ENCODE data around the gene HOXC13.

HOXC13 gene

GRCh38 chr12:53971129-53971528 is 32.5 kb downstream of the HOXC13 start:
- DNase-seq, result no peak

GRCh38 chr12:53971686-53972085 is 33.1 kb downstream of the HOXC13 start:
- no peak for DNase-seq

GRCh38 chr12:53972152-53972702 is 33.6 kb downstream of the HOXC13 start:
- no peak for DNase-seq

GRCh38 chr12:53972722-53973235 is 34.1 kb downstream of the HOXC13 start, which contains the start of gene HOXC11:
TSS of gene HOXC11 (plus strand) at chr12:53973126. CDS start at chr12:53973242, 116 bp downstream.
- no peak for DNase-seq

DNA sequence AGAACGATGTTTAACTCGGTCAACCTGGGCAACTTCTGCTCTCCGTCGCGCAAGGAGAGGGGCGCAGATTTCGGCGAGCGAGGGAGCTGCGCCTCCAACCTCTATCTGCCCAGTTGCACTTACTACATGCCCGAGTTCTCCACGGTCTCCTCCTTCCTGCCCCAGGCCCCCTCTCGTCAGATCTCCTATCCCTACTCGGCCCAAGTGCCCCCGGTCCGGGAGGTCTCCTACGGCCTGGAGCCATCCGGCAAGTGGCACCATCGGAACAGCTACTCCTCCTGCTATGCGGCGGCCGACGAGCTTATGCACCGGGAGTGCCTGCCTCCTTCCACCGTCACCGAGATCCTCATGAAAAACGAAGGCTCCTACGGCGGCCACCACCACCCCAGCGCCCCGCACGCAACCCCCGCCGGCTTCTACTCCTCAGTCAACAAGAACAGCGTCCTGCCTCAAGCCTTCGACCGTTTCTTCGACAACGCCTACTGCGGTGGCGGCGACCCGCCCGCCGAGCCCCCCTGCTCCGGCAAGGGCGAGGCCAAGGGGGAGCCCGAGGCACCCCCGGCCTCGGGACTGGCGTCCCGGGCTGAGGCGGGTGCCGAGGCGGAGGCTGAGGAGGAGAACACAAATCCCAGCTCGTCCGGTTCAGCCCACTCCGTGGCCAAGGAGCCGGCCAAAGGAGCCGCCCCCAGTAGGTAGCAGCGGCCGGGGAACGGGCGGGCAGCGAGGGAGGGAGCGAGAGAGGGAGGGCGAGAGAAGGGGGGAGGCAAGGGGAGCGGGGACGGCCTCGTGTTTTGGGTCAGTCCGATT is 34.8 kb downstream of the HOXC13 start:
- DNase-seq, result no peak

DNA sequence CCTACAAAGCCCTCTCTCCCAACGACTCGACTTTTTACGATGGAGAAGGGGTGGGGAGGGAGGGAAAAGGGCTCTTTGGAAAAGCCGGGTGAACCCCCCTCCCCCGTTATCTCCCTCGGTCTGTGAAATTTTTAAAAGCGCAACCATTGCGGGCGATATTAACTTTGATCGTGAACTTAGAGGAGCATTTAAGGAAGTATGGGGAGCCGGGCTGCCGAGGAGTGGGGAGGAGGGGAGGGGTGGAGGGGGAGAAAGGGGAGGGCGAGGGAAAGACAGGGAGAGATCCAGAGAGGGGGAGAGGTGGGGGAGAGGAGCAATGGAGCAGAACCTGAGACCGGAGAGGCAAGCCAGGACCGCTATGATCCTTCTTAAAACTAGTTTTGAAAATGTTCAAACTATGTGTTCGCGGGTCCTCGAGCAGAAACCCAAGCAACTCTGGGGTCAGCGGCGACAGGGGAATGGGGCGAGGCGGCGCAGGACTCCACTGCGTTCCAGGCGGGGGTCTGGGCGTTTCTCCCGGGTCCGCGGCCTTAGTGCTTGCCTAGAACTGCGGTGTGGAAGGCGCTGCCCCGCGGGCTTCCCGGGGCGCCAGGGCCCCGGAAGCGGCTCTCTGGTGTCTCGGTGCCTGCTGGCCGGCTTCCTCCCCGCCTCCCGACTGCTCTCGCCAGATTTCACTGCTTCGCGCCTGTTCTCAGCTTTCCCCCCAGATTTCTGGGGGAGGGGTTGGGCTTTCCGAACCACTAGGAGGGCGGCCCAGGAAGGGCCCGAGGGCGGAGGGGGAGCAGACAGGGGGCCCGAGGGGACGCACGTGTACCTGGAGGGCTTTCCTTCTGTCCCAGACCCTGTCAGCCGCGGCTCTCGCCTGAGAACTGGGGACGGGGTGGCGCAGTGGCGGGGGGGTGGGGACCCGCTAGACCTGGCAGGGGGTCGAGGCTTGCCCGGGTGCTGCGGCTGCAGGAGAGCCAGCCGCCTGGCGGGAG is 35.7 kb downstream of the HOXC13 start, which contains the start of gene HOTAIR:
TSS of gene HOTAIR (minus strand) at position 871 of the 980 bp plus-strand sequence.
- no peak for DNase-seq

DNA sequence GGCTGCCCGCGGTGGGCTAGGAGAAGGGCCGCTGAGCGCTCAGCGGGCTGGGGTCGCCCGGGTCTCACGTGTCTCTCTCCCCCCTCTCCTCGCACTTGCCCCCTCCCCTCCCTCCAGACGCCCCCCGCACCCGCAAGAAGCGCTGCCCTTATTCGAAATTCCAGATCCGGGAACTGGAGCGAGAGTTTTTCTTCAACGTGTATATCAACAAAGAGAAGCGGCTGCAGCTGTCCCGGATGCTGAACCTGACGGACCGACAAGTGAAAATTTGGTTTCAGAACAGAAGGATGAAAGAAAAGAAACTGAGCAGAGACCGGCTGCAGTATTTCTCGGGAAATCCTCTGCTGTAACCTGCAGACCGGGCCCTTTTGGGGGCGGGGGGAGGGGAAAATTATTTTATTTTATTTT is 36.4 kb downstream of the HOXC13 start:
- DNase-seq, result no peak

GRCh38 chr12:53975479-53976152 is 37.0 kb downstream of the HOXC13 start:
- no peak for DNase-seq

- DNase-seq, result no peak
Measured at GRCh38 chr12:53976172-53976822, 37.7 kb downstream of the HOXC13 start.

DNA sequence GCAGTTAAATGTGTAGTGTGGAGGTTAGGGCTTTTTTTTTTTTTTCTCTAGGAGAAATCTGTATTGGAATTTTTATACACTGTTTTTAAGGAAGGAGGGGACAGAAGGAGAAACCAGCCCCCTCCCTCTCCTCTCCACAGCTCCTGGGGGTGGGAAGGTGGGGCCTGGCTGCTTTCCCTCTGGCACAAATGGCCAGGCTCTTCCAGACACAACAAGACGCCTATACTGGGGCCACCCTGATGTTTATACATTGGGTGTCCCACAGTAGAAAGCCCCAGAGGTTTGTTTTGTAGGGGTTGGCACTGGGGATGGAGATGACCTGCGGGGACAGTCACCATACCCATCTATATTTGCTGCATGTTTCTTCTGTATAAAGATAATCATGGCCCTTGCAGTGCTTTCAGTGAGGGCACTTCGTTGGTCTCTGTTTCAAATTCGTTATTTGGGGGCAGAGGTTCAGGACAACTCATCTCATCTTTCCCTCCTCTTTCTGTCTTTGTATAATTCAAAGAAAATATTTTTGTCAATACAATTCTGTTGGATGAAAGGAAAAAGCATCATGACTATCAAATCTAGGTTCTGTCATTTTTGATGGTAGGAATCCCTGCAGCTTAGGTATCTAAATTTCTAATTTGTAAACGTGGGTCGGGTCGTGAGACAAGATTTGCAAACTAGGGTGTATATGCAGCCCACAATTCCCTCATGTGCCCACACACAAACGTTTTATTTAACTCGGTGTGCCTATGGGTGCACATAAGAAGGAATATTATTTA is 38.4 kb downstream of the HOXC13 start:
- no peak for DNase-seq

- no peak for DNase-seq
Measured at GRCh38 chr12:53977596-53978445, 39.2 kb downstream of the HOXC13 start.

- DNase-seq, result no peak
Measured at GRCh38 chr12:53978477-53979356, 40.1 kb downstream of the HOXC13 start.

GRCh38 chr12:53980104-53980801 is 41.6 kb downstream of the HOXC13 start:
- no peak for DNase-seq

- DNase-seq, result no peak
Measured at GRCh38 chr12:53980802-53981496, 42.3 kb downstream of the HOXC13 start.

DNA sequence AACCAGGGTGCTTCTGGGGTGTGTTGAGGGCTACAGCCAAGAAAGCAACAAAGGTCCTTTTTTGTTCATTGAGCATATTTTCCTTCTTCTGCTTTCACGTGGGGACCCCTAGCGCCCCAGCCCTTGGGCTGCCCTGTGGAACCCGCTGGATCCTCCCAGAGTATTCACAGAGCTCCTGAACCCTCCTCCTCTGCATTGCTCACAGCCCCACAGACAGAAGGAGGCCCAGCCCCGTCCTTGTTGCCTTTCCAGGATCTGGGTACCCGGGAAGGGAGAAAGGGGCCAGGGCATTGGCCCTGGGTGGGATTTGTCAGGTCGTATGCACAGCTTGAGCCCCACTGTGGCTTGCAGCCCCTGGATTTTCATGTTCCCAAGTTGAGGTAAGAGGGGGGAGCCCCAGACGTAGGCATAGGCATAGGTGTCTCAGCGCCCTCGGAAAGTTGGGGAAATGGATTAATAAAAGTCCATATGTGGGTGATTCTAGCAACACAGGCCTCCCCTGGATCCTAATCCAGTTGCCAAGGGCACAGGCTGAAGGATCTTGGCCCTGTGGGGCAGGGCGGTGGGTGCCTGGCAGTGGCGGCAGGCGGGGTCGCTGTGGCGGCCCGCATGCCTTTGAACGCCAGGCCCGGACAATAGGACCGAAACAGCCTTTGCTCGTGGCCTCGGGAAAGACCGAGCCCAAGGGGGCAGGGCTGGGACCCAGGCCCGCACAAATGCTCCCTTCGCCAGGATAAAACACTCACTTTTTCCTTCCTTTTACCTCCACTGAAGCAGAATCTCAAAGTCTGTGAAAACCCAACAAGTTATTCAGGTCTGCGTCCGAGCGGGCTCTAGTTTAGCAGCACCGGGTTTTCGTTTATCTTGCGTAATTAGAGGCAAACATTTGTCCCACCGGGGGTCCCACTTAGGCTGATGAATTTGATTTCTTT is 43.3 kb downstream of the HOXC13 start:
- DNase-seq, result no peak

Measured in T1000 (cell line).